GM19397 (cell line): ENCODE data around the gene MIB1.

Experiments used
- ATAC-seq: cut with Tn5 transposase; IDR thresholded peaks from one replicate; pipeline ENCODE4 v1.9.1; 2021; ENCODE audit warnings: mild to moderate bottlenecking, moderate library complexity; ENCODE audit not compliant: unreplicated experiment

The MIB1 gene

GRCh38 chr18:21809725-21810124 is 69.1 kb downstream of the MIB1 start:
- no peak for ATAC-seq

- ATAC-seq = no peak
Measured at GRCh38 chr18:21815101-21815500, 74.5 kb downstream of the MIB1 start.

- no peak for ATAC-seq
Measured at GRCh38 chr18:21820033-21820810, 79.6 kb downstream of the MIB1 start.

DNA sequence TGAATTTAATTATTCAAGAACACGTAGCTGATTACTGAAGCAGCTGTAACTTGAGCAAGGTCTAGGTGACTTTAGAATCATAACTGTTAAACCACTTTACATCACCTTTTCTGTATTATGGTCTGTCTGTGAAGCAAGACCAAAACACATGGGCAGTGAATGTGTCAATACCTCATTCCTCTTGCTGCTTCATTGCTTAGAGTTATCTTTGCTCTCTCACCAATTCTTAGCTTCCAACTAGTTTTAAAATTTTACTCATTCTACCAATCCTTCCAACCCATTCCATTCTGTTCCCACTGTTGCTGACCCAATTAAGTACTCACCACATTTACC is 80.2 kb downstream of the MIB1 start:
- no peak for ATAC-seq

GRCh38 chr18:21823848-21824247 is 83.3 kb downstream of the MIB1 start:
- no peak for ATAC-seq

DNA sequence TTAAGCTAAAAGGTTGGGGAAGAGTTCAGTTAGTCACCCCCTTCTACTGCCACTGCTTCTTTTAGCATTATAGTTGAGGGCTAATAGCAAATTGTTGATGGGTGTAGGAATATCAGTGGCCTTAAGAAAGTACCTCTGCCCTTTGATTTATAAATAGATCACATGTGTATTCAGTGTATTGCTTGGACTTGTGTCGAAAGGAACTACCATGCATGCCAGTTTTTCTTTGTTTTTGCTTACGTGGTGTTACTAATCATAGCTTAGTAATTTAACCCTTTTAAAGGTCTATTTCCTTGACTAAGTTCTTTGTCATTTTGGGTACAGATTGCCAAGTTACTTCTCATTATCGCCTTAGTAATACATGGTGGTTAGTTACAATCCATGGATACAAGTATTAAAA is 85.6 kb downstream of the MIB1 start:
- no peak for ATAC-seq

DNA sequence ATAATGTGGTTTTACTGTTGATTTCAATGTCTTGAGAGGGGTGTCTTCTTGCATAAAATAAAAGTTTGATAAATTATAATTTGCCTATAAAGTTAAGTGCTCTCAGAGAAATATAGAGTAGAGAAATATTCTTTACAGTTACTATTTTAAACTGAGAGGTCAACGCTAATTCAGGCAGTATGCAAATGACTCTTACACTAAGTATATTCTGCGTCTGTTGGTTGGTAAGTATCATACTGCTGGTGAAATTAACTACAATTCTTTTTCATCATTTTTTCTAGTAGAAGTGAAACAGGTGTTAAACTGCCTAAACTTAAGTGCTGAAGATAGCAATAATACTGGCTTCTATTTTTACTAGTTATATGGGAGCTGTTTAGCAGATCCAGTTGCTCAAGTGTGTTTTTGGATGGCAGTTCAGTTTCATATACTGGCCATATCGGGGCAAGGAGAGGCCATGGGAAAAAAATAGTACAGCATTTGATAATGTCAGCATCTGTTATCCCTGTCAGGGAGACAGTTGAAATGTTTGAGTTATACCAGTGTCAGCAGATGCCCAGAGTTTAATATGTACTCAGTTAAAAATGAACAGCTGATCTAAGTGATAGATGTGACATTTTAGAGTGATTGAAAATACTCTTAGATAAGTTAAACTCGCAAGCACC is 86.2 kb downstream of the MIB1 start:
- no peak for ATAC-seq

GRCh38 chr18:21830532-21830931 is 89.9 kb downstream of the MIB1 start:
- no peak for ATAC-seq

DNA sequence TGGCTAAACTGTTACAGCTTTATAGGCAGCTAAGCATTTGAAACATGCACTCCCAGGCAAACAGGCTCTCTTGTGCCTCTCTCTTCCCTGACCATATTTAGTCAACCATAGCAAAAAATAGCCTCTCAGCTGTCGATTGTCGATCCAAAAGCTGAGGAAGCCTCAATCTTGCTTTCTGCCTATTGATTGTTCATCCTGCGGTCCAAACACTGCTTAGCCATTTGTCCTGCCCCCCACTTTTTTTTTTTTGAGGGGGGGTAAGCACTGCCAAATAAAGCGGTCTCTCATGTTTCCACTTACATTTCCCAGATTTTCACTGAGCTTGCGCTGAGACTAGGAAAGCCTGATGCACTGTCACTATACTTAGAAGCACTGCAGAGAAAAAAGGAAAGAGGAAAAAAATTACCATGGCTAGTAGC is 90.8 kb downstream of the MIB1 start:
- no peak for ATAC-seq

DNA sequence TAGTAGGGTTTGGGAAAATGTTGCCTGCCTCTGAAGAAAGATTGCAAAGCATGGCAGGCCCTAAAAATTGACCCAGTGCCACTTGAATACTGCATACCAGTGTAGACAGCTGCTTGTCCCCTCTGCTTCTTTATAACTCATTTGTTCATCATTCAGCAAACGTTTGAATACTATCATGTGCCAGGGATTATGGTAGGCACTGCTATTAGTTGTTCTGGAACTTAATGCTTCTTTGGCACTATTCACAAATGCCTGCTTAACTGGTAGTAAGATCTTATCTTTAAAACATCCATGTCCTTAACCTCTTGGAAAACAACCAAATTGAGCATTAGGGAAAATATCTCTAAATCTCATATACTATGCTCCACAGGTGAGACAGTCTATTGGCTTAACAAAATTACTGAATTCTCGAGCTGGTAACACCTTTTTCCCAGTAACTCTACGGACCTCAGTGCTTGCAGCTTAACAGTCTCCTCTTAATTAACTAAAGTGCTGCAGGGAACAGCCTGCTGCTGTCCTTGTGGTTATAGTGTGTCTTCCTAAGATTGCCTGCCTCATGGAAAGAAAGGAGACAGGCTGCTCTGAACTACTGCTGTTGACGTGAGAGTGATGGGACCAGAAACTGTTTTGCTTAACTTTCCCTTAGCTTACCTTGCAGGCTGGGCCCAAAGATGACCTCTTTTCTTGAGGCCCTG is 93.2 kb downstream of the MIB1 start:
- no peak for ATAC-seq

DNA sequence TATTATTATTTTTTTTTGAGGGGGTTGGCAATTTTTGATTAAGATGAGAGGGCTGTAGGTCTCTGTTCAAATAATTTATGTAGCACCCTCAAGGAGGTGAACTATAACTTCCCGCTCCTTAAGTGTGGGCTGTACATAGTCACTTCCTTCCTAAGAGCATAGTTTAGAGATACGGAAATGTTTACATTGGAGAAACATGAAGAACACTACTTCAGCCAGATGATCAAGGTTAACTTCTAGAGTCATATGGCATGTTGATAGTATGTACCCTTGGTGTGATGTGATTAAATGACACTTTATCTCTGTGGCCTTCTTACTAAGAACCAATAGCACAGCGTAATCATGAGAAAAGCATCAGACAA is 93.7 kb downstream of the MIB1 start:
- no peak for ATAC-seq

DNA sequence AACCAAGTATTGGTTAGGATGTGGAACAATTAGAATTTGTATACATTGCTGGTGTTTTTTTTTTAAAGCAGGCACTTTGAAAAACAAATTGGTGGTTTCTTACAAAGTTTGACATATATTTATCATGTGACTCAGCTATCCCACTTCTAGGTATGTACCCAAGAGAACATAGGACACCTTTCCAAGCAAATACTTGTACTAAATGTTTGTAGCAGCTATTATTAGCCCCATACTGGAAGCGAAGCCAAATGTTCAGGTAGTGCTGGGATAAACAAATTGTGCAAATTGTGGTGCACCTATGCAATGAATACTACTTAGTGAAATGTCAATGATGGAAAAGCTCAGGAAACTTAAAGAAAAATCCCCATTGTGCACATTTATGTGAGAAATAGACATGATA is 101.0 kb downstream of the MIB1 start:
- ATAC-seq = no peak

DNA sequence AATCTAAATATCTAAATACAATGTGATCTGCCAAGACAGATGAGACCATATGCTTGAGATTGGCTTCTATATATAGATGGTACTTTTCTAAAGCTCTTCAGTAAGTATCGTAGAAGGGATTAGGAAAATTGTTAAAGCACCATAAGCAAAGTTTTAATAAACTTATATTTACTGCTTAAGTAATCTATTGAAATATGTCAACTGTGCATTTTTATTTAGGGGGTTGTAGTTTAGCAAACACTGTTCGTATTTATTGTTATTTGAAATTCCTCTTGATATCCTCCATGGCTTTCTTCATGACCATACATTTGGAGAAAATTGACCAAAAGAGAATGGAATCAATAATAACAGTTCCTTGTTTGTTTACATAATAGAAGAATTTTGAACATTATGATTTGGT is 102.7 kb downstream of the MIB1 start:
- ATAC-seq = no peak

DNA sequence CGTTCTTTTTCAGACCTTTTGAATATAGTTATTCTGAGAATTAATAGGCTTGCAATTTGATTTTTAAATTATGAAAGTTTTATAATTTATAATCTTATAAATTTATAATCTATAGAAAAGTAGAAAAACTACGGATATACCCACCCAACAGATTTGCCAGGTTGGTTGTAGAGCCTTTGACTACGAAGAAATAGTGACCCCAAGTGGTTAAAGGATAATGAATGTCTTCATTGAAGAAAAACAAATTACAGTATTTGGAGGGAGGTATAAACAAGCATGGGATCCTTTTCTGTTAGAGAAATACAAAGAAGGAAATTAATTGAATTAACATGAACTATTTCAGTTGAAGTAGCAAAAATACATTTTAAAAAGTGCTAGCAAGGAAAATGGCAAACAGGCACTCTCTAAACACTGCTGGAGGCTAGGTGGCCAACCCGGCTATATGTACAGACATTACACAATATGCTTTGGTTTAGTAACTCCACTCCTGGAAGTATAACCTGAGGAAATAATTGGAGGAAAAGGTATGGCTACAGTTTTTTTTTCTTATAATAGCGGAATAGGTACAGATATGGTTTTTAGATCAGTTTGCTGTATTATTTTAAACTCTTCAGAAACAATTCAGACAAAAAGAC is 110.9 kb downstream of the MIB1 start:
- ATAC-seq = no peak

DNA sequence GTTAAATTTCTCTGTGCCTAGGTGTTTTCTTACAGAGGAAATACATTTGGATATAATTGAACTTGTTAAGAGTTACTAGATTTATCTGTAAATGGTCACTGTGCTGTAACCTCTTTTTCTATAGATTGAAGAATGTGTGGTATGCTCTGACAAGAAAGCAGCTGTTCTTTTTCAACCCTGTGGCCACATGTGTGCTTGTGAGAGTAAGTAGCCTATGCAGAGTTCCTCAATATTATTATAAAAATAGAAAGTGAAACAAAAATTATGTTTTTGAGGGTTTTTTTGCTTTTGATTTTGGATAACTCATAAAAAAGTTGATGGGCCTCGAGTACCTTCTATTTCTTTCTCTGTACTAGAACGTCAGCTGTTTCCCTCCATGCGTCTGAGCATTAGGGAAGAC is 112.4 kb downstream of the MIB1 start:
- peak; percentile 93 for ATAC-seq

DNA sequence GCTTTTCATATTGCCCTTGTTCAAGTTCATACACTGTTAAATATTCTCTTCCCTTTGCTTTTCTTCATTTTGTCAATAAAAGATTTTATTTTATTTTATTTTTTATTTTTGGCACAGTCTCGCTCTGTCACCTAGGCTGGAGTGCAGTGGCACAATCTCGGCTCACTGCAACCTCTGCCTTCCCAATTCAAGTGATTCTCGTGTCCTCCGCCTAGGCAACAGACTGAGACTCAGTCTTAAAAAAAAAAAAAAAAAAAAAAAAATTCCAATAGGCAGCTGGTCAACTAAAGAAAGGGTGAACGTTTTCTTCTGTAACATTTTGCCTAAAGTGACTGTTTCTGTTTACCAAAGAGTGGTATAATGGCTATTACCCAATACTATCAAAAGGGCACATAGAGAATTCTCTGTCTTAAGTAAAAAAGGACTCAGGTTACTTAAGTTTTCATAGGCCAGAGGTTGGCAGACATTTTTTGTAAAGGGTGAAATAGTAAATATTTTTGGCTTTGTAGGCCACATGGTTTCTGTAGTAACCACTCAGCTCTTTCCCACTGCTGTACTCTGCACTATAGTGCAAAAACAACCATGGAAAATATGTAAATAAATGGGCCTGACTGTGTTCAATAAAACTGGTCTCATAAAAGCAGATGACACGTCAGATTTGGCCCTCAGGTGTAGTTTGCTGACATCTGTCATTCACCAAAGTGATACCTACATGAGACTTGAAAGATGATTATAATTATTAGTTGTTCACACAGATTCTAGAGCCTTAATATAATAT is 113.4 kb downstream of the MIB1 start:
- ATAC-seq = no peak

DNA sequence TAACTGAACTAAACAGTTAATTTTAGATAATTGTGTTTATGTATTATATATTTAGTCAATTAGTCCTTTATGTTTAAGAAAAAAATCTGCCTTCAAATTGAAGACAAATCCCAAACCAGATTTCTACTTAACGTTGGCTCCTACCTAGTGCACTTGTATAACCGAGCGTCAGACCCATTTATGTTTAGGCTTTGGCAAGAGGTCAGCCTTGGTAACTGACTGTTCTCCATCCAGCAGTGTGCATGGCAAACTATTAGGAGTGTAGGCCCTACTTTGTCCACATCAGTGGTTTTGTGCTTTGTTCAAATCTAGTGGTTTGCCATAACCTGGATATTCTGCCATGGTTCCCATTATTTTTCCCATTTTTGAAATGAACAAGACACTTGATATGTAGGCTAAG is 114.8 kb downstream of the MIB1 start:
- ATAC-seq = no peak

- no peak for ATAC-seq
Measured at GRCh38 chr18:21857871-21858270, 117.3 kb downstream of the MIB1 start.

DNA sequence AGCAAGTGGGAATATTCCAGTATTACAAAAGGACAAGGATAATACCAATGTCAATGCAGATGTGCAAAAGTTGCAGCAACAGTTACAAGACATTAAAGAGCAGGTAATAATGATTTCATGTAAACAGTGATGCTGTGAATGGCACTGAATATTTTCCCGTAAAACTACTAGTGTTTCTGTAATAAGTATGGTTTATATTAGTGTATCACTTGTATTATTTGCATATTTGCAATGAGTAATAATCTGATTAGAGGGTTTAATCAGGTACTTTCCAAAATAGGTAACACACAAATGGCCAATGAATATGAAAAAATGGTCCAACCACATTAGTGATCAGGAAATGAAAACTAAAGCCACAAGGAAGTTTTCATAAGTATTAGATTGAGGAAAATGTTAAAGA is 118.0 kb downstream of the MIB1 start:
- ATAC-seq = no peak

DNA sequence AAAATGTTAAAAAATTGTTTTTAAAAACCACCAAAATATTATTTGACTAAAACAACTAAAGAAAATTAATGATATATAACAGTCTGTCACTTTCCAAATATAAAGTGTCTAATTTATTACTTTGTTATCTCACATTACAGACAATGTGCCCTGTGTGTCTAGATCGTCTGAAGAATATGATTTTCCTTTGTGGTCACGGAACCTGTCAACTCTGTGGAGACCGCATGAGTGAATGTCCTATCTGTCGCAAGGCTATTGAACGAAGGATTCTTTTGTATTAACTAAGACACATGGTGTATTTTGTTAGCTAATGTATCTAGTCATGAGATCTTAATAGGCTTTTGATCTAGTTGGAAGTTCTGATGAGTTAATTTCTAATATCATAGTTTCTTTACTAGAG is 123.8 kb downstream of the MIB1 start:
- ATAC-seq = no peak

GRCh38 chr18:21865043-21865442 is 124.5 kb downstream of the MIB1 start:
- no peak for ATAC-seq
